HepG2 (cell line): Measurements from ENCODE around the gene ITGB2. TPM values are rescaled to one million over a fixed set of nuclear protein-coding genes. Genes with fewer than 3 reads are reported as not detected.

Experiments used
- JARID2 ChIP-seq: sonication (generic); formaldehyde crosslinking; IDR thresholded peaks from 2 replicates; pipeline ENCODE4 v1.8.1; 2023; ENCODE audit warnings: missing genetic modification reagents, inconsistent platforms; ENCODE audit not compliant: insufficient replicate concordance
- SOX5 ChIP-seq: IDR thresholded peaks from 2 replicates; pipeline ENCODE4 v1.6.1; 2016; ENCODE audit warnings: borderline replicate concordance
- ZNF180 ChIP-seq: sonication (generic); formaldehyde crosslinking; IDR thresholded peaks from 2 replicates; pipeline ENCODE4 v1.4.0; 2020; ENCODE audit warnings: low read depth, missing genetic modification reagents, borderline replicate concordance
- ZNF331 ChIP-seq: sonication (generic); formaldehyde crosslinking; IDR thresholded peaks from 2 replicates; pipeline ENCODE4 v1.4.0; 2020; ENCODE audit warnings: missing genetic modification reagents
- ZNF674 ChIP-seq: sonication (generic); formaldehyde crosslinking; IDR thresholded peaks from 2 replicates; pipeline ENCODE4 v1.5.0; 2020; ENCODE audit warnings: low read depth, mild to moderate bottlenecking, missing genetic modification reagents
- polyA plus RNA-seq, 8 experiments: library from polyadenylated mRNA; depleted of rRNA in 3 of 8; stranded (reverse) in 7 of 8; unstranded in 1 of 8; fragments of >200 nt; fragmentation: Illumina TruSeq in 4 of 8; extraction: Trizol in 4 of 8; gene quantifications; 2 replicates each; pipeline versions ENCODE4 v1.2.1 to v1.2.3, GENCODE V29; 2011 to 2016; ENCODE audit warnings: low read depth in 4 of 8, missing spikeins in 1 of 8, mixed read lengths in 1 of 8; ENCODE audit not compliant: insufficient read depth in 1 of 8
- total RNA-seq, 5 experiments: library from RNA; depleted of rRNA; stranded (reverse); fragments of >200 nt; fragmentation: Illumina TruSeq; extraction: Trizol; gene quantifications; 2 replicates each; pipeline ENCODE4 v1.2.3, GENCODE V29; 2016; ENCODE audit warnings: low read depth in 1 of 5
- TF ChIP-seq, protein P1 (sequence below): sonication (generic); formaldehyde crosslinking; IDR thresholded peaks from 2 replicates; pipeline ENCODE4 v1.9.0; 2021; ENCODE audit warnings: missing genetic modification reagents, borderline replicate concordance
- TF ChIP-seq, protein P2 (sequence below): IDR thresholded peaks from 2 replicates; pipeline ENCODE4 v1.6.1; 2016; ENCODE audit warnings: low read depth, missing genetic modification reagents, missing compliant biosample characterization
- TF ChIP-seq, protein P3 (sequence below): sonication (generic); formaldehyde crosslinking; IDR thresholded peaks from 2 replicates; pipeline ENCODE4 v1.9.0; 2021; ENCODE audit warnings: missing genetic modification reagents, borderline replicate concordance
- TF ChIP-seq, protein P4 (sequence below): sonication (generic); formaldehyde crosslinking; IDR thresholded peaks from 2 replicates; pipeline ENCODE4 v1.4.0; 2020; ENCODE audit warnings: mild to moderate bottlenecking, missing genetic modification reagents
- TF ChIP-seq, protein P5 (sequence below): sonication (generic); formaldehyde crosslinking; IDR thresholded peaks from 2 replicates; pipeline ENCODE4 v1.5.1; 2020; ENCODE audit warnings: mild to moderate bottlenecking, missing genetic modification reagents, moderate library complexity

ITGB2 gene
- total and polyA plus RNA-seq, 2 of the 13 experiments (the other 11 are each of a cell fraction or from before 2014, with no cell fraction given): 4.2 to 18.0 TPM

DNA sequence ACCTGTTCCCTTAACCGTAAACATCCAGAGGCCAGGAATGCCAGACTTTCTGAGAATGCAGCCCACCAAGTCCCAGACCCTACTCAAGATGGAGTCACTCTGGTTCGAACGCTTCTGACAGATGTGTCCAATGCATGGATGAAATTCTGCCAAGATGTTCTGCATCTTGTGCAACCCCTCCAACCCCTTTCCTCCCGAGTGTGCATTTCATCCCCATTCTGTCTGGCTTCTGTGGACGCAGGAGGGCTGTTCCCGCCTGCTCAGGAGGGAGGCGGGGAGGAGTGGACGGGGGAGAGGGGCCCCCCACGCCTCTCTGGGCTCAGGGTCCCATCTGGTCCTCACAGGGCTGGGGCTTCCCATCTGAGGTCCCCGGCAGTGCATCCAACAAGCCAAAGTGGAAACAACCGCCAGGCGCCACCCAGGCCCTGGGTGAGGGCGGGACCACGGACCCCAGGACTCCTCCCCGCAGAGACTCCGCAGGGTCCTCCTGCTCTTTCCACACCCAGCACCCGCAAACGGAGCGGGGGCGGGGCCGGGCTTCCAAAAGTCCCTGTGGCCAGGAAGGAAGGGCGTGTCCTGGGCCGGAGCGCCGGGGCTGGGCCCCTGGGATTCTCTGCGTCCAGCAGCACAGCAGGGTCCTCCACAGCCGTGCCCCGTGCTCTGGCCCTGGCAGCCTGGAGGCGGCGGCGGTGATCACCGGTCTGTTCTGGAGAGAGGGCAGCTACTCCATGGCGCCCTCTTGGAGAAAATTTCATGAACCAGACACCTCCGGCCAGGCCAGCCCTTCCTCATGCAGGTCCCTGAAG lies 75.1 kb downstream of the ITGB2 start (continued):
- TF ChIP-seq, protein P1, sequence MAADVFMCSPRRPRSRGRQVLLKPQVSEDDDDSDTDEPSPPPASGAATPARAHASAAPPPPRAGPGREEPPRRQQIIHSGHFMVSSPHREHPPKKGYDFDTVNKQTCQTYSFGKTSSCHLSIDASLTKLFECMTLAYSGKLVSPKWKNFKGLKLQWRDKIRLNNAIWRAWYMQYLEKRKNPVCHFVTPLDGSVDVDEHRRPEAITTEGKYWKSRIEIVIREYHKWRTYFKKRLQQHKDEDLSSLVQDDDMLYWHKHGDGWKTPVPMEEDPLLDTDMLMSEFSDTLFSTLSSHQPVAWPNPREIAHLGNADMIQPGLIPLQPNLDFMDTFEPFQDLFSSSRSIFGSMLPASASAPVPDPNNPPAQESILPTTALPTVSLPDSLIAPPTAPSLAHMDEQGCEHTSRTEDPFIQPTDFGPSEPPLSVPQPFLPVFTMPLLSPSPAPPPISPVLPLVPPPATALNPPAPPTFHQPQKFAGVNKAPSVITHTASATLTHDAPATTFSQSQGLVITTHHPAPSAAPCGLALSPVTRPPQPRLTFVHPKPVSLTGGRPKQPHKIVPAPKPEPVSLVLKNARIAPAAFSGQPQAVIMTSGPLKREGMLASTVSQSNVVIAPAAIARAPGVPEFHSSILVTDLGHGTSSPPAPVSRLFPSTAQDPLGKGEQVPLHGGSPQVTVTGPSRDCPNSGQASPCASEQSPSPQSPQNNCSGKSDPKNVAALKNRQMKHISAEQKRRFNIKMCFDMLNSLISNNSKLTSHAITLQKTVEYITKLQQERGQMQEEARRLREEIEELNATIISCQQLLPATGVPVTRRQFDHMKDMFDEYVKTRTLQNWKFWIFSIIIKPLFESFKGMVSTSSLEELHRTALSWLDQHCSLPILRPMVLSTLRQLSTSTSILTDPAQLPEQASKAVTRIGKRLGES (CRISPR knock-in tag): no peak
- no peak for TF ChIP-seq ZNF180 (CRISPR knock-in tag)
- no peak for TF ChIP-seq ZNF674 (CRISPR knock-in tag)
- TF ChIP-seq, protein P2, sequence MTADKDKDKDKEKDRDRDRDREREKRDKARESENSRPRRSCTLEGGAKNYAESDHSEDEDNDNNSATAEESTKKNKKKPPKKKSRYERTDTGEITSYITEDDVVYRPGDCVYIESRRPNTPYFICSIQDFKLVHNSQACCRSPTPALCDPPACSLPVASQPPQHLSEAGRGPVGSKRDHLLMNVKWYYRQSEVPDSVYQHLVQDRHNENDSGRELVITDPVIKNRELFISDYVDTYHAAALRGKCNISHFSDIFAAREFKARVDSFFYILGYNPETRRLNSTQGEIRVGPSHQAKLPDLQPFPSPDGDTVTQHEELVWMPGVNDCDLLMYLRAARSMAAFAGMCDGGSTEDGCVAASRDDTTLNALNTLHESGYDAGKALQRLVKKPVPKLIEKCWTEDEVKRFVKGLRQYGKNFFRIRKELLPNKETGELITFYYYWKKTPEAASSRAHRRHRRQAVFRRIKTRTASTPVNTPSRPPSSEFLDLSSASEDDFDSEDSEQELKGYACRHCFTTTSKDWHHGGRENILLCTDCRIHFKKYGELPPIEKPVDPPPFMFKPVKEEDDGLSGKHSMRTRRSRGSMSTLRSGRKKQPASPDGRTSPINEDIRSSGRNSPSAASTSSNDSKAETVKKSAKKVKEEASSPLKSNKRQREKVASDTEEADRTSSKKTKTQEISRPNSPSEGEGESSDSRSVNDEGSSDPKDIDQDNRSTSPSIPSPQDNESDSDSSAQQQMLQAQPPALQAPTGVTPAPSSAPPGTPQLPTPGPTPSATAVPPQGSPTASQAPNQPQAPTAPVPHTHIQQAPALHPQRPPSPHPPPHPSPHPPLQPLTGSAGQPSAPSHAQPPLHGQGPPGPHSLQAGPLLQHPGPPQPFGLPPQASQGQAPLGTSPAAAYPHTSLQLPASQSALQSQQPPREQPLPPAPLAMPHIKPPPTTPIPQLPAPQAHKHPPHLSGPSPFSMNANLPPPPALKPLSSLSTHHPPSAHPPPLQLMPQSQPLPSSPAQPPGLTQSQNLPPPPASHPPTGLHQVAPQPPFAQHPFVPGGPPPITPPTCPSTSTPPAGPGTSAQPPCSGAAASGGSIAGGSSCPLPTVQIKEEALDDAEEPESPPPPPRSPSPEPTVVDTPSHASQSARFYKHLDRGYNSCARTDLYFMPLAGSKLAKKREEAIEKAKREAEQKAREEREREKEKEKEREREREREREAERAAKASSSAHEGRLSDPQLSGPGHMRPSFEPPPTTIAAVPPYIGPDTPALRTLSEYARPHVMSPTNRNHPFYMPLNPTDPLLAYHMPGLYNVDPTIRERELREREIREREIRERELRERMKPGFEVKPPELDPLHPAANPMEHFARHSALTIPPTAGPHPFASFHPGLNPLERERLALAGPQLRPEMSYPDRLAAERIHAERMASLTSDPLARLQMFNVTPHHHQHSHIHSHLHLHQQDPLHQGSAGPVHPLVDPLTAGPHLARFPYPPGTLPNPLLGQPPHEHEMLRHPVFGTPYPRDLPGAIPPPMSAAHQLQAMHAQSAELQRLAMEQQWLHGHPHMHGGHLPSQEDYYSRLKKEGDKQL (CRISPR knock-in tag): no peak
- TF ChIP-seq SOX5: no peak
- TF ChIP-seq, protein P3, sequence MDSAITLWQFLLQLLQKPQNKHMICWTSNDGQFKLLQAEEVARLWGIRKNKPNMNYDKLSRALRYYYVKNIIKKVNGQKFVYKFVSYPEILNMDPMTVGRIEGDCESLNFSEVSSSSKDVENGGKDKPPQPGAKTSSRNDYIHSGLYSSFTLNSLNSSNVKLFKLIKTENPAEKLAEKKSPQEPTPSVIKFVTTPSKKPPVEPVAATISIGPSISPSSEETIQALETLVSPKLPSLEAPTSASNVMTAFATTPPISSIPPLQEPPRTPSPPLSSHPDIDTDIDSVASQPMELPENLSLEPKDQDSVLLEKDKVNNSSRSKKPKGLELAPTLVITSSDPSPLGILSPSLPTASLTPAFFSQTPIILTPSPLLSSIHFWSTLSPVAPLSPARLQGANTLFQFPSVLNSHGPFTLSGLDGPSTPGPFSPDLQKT (CRISPR knock-in tag): no peak
- TF ChIP-seq, protein P4, sequence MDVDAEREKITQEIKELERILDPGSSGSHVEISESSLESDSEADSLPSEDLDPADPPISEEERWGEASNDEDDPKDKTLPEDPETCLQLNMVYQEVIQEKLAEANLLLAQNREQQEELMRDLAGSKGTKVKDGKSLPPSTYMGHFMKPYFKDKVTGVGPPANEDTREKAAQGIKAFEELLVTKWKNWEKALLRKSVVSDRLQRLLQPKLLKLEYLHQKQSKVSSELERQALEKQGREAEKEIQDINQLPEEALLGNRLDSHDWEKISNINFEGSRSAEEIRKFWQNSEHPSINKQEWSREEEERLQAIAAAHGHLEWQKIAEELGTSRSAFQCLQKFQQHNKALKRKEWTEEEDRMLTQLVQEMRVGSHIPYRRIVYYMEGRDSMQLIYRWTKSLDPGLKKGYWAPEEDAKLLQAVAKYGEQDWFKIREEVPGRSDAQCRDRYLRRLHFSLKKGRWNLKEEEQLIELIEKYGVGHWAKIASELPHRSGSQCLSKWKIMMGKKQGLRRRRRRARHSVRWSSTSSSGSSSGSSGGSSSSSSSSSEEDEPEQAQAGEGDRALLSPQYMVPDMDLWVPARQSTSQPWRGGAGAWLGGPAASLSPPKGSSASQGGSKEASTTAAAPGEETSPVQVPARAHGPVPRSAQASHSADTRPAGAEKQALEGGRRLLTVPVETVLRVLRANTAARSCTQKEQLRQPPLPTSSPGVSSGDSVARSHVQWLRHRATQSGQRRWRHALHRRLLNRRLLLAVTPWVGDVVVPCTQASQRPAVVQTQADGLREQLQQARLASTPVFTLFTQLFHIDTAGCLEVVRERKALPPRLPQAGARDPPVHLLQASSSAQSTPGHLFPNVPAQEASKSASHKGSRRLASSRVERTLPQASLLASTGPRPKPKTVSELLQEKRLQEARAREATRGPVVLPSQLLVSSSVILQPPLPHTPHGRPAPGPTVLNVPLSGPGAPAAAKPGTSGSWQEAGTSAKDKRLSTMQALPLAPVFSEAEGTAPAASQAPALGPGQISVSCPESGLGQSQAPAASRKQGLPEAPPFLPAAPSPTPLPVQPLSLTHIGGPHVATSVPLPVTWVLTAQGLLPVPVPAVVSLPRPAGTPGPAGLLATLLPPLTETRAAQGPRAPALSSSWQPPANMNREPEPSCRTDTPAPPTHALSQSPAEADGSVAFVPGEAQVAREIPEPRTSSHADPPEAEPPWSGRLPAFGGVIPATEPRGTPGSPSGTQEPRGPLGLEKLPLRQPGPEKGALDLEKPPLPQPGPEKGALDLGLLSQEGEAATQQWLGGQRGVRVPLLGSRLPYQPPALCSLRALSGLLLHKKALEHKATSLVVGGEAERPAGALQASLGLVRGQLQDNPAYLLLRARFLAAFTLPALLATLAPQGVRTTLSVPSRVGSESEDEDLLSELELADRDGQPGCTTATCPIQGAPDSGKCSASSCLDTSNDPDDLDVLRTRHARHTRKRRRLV (CRISPR knock-in tag): no peak
- TF ChIP-seq, protein P5, sequence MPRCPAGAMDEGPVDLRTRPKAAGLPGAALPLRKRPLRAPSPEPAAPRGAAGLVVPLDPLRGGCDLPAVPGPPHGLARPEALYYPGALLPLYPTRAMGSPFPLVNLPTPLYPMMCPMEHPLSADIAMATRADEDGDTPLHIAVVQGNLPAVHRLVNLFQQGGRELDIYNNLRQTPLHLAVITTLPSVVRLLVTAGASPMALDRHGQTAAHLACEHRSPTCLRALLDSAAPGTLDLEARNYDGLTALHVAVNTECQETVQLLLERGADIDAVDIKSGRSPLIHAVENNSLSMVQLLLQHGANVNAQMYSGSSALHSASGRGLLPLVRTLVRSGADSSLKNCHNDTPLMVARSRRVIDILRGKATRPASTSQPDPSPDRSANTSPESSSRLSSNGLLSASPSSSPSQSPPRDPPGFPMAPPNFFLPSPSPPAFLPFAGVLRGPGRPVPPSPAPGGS (CRISPR knock-in tag): 0 out of 2 replicates have a peak, but pooled peaks have one; percentile 18
- TF ChIP-seq ZNF331: 0 out of 2 replicates have a peak, but pooled peaks have one; percentile 30
- TF ChIP-seq JARID2: no peak
